HG02852 (cell line): ENCODE data around the gene RPS3.
A peak's percentile ranks its signal among the peaks of the same experiment; 100 is the strongest.
"Not testable (repeated sequence)": the region's sequence is repeated elsewhere in the genome, so short reads cannot be mapped to it uniquely, and the experiment has no call there.

Experiments used
- ATAC-seq: cut with Tn5 transposase; IDR thresholded peaks from one replicate; pipeline ENCODE4 v1.9.1; 2021; ENCODE audit warnings: mild to moderate bottlenecking, moderate library complexity; ENCODE audit not compliant: unreplicated experiment

The RPS3 gene

DNA sequence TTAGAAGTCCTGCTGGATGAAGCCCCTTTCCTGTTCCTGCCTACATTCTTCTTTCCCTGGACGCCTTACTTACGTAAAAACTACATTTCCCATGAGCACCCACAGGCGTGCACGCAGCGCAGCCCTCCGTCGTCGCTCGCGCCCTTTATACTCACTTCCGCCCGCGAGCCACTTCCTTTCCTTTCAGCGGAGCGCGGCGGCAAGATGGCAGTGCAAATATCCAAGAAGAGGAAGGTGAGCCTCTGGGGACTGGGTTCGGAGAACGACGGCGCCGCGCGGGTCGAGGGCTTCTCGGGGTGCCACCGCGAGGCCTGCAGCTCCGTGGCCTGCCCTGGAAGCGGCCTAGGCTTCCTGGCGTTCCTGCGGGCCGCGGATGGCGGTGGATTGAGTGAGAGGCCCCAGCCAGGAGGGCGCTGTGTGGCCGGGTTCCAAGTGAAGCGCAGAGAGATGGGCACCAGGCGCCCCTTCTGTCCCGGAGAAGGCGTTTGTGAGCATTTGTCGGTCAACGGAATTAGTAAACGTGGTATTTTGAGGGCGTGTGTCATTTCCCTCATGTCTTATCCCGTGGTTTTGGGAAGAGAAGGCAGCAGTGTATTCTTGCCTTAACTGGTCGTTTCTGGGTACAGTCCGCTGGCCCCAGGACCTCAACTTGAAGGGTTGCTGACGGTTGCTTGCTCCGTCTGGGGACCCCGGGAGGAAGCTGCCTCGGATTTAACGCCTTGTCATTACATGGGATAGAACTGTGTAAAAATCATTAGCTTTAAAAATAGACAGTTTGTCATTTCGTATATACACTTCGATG lies at the start of gene RPS3:
Gene RPS3 (plus strand): TSS at position 175 of the 802 bp plus-strand sequence. CDS start 30 bp downstream, at position 205.
- peak; percentile 84 for ATAC-seq

DNA sequence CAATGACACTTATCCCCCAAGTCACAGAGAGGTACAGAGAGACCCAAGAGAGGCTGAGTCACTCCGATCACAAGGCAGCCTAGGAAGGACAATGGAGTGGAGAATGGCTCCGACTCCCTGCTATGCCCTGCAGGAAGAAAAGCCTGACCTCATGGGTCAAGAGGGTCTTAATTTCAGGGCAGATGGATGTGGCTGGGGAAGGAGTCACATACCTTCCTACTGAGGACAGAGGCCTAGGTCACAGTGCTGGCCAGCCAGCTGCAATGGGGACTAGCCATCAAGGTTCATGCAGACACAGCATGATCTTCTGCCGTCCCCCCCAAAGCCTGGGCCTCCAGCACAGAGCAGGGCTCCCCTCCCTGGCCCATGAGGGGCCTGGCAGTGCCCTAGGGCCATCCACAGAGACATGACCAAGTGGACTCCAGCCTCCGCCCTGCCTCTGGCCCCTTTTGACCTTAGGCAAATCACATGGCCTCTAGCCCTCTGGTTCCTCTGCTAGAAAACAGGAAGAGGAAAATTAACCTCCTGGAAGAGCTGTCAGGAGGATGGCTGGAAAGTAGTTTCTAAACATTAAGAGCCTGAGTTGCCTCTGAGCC lies 49.7 kb upstream of the RPS3 start:
- no peak for ATAC-seq

DNA sequence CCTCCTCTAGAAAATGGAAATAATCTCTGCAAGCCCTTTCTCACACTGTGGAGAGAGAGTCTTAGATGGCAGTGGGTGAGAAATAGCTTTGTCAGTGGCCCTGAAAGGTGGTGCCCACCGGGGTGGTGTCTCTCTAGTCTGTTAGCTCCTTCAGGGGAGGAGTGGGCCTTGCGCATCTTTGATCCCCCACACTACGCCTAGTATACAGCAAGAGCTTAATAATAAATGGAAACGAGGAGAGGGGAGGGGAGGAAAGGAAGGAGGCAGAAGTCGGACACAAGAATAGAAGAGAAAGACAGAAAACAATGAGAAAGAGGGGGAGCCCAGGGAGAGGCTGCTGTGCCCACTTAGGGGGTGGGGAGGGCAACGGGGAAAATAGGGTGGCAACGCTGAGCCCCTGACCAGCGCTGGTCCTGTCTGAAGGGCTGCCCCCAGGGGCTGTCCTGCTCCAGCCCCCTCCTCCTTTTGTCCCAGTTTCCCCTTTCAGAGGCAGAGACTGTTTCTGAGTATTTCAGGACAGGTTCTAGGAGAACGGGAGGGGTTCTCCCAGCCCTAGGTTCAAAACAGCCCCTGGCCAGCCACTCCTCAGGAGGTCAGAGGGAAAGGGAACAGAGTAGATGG lies 49.1 kb upstream of the RPS3 start:
- no peak for ATAC-seq

DNA sequence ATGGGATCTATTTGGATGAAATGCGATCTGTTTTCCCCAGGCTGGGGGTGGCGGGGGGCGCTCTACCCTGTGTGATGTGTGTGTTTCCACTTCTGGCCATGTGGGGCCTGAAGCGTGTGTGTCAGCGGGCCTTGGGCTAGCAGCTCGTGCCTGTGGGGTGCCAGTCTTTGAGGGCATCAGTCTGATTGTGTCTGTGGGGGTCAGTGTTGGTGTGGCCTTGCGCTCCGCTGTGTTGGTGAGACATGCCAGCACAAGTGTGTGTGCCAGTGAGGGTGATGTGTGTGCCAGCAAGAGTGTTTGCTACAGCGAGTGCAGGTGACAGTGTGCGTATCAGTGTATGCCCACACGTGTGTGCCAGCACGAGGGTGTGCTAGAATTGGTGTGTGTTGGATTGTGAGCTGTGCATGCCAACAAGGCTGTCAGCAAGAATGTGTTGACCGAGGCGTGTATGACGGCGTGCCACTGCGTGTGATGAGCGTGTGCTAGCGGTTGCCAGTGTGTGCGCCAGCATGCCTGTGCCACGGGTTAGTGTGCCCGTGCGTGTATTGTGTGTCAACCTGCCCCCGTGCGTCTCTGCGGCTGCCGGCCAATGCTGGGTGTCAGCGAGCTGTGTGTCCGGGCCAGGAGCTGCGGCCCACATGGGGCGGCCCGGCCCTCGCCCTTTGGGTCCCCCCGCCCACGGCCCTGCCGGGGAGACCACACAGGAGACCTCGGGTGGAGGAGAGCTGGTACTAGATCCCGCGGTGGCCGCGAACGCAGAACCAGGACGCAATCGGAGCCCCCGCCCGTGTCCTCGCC lies 48.4 kb upstream of the RPS3 start:
- peak; percentile 17 for ATAC-seq

DNA sequence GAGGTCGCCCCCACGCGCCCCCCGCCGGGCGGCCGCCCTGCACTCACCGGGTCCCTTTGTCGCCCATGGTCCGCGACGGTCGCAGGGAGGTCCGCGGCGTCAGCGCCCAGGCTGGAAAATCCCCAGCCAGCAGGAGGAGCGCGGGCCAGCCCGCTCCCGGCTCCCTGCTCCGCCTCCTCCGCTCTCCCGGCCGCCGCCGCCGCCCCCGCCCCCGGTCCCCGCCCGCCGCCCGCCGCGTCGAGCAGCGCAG lies 47.9 kb upstream of the RPS3 start, which contains the start of gene ARRB1:
Gene ARRB1 (minus strand): TSS at position 121 of the 250 bp plus-strand sequence. CDS start 54 bp downstream, at position 67.
- ATAC-seq: peak; percentile 45

DNA sequence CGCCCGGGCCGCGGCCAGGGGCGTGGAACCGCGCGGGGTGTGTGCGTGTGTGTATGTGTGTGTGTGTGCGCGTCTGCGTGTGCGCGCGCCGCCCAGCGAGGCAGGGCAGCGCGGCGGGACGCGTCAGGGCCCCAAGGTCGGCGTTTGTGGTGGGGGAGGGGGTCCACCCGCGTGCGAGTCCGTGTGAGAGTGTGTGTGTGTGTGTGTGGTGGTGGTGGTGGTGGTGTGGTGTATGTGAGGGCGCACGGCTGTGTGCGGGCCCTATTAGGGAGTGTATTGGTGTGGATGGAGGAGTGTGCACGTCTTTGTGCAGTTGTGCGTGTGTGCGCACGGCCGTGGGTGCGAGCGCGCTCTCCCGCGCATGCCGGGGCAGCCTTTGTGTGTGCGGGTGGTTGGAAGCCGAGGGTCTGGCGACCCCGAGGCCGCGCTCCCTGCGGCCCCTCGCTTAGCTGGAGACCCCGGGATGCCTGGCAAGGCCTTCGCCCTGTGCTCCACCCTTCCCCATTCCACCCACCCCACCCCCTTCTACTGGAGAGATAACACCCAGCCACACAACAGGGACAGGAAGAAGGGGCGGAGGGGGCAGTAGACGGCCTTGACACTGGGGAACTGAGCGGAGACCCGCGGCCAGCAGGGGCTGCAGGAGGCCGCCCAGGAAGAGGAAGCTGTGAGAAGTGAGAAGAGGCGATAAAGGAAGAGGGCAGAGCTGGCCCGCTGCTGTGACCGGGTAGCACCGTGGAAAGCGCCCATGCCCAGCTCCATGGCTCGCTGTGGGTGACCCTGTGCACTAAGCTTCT lies 47.3 kb upstream of the RPS3 start:
- peak; percentile 12 for ATAC-seq

DNA sequence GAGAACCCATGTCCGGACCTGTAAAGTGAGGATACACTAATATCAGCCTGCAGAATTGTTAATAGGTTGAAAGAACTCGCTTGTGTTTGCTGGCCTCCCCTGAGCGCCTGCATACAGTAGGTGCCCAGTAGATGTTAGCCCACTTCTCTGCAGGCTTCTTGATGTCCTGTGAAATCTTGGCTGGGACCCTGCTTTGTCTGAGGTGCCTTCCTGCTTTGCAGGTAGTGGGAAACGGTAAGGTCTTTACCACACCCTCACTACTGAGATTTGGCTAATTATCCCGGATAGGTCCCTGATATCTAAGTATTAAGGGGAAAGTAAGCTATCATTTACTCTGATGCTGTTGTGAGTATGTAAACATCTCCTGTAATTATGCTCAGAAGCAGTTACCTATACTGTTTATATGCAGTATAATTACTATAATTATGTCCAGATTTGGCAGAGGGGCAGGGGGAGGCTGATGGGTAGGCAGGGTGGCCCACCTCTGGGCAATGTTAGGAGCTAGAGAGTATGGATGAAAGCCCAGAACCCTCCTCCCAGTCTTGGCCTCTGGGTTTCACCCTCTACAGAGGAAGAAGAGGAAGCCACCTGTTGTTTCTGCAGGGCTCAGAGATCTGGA lies 46.6 kb upstream of the RPS3 start:
- no peak for ATAC-seq

DNA sequence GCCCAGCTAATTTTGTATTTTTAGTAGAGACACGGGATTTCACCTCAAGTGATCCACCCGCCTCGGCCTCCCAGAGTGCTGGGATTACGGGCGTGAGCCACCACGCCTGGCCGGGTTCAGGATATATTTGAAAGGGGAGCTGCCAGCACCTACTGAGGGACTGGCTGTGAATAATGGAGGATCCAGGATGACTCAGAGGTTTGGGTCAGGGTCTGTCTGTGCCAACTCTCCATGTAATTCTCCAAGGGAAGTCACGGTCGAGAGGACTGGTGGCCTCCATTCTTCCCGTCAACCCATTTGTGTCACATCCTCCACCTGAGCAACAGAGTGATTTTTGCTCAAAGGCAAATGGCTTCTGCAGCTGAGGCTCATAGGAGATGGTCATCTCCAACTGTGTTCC lies 44.3 kb upstream of the RPS3 start:
- no peak for ATAC-seq

DNA sequence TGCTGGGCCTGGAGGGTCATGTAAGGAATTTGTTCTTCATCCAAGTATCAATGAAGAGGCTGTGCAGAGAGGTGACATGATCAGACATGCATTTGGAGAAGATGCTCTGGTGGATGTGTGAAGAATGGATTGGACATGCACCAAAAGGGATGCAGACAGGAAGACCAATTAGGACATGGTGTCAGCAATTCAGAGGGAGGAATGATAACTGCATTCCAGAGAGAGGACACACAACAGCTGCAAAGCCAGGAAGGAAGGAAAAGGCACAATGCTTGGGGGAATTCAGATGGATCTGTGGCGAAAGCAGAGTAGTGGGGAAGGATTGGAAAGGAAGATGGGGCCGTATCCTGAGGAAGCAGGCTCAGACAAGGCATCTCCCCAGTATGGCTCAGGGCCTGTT lies 42.7 kb upstream of the RPS3 start:
- ATAC-seq: no peak

DNA sequence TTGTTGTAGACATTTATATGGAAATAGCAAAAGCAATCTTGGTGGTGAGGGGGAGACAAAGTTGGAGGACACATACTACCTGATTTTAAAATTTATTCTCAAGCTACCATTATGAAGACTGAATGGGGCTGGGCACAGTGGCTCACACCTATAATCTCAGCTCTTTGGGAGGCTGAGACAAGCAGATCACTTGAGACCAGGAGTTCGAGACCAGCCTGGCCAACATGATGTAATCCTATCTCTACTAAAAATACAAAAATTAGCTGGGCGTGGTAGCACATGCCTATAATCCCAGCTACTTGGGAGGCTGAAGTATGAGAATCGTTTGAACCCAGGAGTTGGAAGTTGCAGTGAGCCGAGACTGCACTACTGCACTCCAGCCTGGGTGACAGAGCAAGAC lies 37.0 kb upstream of the RPS3 start:
- ATAC-seq: not testable (repeated sequence)

DNA sequence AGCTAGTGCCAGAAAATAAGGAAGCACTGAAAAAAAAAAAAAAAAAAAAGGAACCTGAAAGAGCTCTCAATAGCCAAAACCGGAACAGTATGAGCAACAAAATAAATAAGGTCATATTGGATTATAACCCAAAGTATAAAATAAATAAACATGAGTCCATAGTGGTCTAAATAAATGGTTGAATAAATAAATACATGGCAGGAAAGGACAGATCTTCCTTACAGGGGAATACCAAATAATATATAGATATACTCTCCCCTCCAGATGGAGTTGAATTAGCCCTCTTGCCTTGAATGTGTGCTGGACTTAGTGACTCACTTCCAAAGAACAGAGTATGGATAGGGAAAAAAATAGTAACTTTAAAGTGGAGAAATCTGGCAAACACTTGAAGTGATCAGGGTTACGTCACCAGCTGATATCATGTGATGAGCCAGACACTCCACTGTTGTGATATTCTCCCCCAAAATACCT lies 33.6 kb upstream of the RPS3 start:
- no peak for ATAC-seq

DNA sequence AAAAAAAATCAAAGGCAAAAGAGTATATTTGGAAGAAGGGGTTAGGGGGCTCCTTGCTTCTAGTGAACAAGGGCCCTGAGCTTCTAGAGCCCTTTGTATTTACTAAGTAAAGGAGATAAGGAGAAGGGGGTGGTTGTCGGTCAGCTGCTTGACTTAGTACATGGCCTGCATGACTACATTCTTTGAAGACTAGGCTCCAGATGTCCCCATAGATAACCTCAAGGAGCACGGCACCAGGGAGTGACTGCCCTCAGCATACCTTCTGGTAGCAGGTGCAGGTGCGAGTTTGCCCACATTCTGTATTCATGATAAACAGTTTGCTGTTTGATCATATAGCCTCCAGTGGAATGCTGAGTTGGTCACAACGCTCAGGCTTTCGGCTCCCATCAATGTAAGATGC lies 32.5 kb upstream of the RPS3 start:
- ATAC-seq: not testable (repeated sequence)

DNA sequence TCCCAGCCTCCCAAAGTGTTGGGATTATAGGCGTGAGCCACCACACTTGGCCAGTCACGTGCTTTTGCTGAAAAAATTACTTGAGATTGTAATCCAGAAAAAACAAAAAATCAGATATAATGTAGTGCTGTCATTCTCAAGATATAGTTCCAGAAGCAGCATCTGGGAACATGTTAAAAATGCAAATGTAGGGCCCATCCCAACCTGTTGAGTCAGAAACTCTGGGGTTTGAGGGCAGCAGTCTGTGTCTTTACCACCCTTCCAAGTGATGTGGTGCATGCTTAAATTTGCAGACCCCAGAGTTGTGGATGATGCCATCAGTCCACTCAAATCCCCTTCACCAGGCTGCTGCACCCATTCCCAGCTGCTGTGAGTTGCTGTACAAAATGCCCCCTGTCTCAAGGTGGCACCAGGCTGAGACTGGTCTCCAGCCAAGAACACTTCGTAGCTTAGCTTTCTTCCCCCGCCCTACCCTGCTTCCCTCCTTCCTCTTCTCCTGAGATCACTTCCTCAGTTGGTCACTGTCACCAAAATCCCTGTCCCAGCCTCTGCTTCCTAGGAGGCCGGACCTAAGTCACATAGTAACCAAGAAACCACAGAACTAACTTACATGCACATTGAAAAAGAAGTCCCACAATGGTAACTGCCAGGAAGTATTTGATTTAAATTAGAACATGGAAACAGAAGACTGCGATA lies 29.6 kb upstream of the RPS3 start:
- no peak for ATAC-seq

DNA sequence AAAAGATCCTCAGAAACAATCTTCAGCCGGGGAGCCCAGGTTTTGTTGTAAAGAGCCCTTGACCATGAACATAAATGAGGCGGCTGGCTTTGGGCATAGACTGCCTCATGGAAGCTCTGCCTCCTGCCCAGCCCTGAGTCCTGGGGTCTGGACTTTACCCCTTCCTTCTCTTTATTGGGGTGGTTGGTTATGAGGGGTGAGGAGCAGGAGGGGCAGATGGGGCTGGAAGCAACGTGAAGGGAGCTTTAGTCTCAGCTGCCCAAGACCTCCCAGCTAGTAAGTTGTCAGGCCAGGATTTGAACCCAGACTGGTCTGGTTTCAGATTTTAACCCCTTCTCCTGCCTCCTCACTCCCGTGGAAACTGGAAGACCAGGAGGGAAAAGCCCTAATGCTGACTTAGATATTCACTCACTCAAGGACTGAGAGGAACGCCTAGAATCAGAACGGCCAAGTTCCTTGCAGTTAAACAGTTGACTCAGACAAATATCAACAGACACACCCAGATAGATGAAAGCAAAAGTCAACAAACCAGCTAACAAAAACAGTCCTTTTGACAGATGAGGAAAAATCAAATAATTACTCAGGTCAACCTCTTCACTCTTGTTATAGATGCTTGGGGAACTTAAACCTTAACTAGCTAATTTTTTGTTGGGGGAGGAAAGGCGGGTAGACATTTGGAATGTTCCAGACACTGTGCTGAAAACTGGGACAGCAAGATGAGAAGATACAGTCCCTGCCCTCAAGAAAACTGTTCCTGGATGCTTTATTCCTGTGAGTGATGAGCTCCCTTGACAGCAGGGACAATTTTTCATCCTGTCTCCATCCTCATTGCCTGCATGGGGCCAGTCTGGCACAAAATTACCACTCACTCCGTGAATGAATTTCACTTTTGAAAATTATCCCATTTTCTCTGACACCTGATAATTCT lies 27.1 kb upstream of the RPS3 start:
- no peak for ATAC-seq

DNA sequence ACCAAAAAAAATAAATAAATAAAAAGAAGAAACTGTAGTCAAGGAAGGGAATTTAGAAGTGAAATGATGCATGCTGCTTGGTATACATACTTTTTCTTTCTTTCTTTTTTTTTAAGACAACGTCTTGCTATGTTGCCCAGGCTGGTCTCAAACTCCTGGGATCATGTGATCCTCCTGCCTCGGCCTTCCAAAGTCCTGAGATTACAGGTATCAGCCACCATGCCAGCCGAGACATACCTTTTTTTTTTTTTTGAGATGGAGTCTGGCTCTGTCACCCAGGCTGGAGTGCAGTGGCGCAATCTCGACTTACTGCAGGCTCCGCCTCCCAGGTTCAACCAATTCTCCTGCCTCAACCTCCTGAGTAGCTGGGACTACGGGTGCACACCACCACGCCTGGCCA lies 26.1 kb upstream of the RPS3 start:
- no peak for ATAC-seq

DNA sequence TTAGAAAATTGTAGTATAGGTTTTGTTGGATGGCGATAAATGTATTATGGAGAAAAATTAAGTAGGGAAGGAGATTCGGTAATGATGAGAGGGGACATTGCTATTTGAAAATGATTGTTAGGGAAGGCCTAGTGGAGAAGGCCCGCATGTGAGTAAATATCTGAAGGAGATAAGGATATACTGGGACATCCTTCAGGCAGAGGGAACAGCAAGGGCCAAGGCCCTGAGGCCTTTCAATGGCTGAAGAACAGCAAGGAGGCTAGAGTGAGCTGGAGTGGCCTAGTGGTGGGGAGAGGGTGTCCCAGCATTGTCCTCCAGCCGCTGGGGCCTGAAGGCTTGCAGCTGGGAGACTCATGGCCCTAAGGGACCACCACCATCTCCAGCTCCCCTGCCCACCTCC lies 24.7 kb upstream of the RPS3 start:
- ATAC-seq: no peak

DNA sequence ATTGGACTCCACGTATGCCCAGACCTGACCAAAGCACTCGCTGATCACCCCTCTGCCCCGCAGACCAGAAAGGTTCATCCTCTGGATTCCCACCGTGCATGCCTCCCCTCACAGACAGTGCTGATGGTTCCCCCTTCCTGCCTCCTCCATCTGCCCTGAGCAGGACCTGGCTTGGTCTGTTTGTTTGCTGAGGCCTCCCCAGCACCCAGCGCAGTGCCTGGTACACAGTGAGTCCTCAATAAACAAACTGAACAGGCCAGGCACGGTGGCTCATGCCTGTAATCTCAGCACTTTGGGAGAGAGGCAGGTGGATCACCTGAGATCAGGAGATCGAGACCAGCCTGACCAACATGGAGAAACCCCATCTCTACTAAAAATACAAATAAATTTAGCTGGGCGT lies 23.7 kb upstream of the RPS3 start:
- no peak for ATAC-seq

DNA sequence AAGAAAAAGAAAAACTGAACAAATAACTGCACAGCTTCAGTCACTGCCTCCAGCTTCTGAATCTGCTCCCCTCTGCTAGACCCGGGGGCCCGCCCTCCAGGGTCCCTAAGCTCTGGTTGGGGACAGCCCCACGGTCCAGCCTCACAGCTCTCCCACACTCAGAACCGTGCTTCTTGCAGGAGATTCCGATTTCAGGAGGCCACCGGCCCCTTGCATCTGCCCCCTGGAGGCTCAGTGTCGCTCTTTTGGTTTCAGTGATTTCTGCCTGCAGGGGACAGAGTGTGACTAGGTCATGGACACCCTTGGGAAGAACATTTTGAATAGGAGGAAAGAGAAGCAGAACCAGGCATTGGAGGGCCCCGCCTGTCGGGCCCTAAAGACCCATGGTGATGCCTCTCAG lies 23.1 kb upstream of the RPS3 start:
- no peak for ATAC-seq
